Neural progenitor cell (in vitro differentiated cells): ENCODE data around the gene NDUFA7. TPM values are rescaled to one million over a fixed set of nuclear protein-coding genes. Genes with fewer than 3 reads are reported as not detected.
A peak's percentile ranks its signal among the peaks of the same experiment; 100 is the strongest.
"Not testable (repeated sequence)": the region's sequence is repeated elsewhere in the genome, so short reads cannot be mapped to it uniquely, and the experiment has no call there.

ENCODE experiments used
- DNase-seq: peaks from one replicate; pipeline ENCODE4 v3.0.0-alpha.2; 2016; ENCODE audit warnings: low spot score
- H2AFZ ChIP-seq: fragments of 200-600 bp; sonication (generic); replicated peaks from 2 replicates; pipeline ENCODE4 v1.6.1; 2016; ENCODE audit warnings: antibody characterized with exemption
- H3F3A ChIP-seq: fragments of 200-600 bp; sonication (generic); 2 replicates; pipeline ENCODE4 v1.6.1; 2016; ENCODE audit warnings: antibody characterized with exemption, low read depth
- H3K27ac ChIP-seq: fragments of 200-600 bp; sonication (generic); 2 replicates; pipeline ENCODE4 v1.5.1; 2016; ENCODE audit warnings: mild to moderate bottlenecking
- H3K27me3 ChIP-seq: fragments of 200-600 bp; sonication (generic); 2 replicates; pipeline ENCODE4 v1.6.1; 2016; ENCODE audit warnings: mild to moderate bottlenecking, moderate library complexity
- H3K36me3 ChIP-seq: fragments of 200-600 bp; sonication (generic); 2 replicates; pipeline ENCODE4 v1.5.1; 2016
- H3K4me1 ChIP-seq: fragments of 200-600 bp; sonication (generic); 2 replicates; pipeline ENCODE4 v1.6.1; 2016; ENCODE audit warnings: mixed run types
- H3K4me2 ChIP-seq: fragments of 200-600 bp; sonication (generic); 2 replicates; pipeline ENCODE4 v1.6.1; 2016
- H3K4me3 ChIP-seq: fragments of 200-600 bp; sonication (generic); 2 replicates; pipeline ENCODE4 v1.5.1; 2016
- H3K79me2 ChIP-seq: fragments of 200-600 bp; sonication (generic); 2 replicates; pipeline ENCODE4 v1.6.1; 2016; ENCODE audit warnings: low read depth
- H3K9ac ChIP-seq: fragments of 200-600 bp; sonication (generic); 2 replicates; pipeline ENCODE4 v1.6.1; 2016
- H3K9me3 ChIP-seq: fragments of 200-600 bp; sonication (generic); 2 replicates; pipeline ENCODE4 v1.5.1; 2016; ENCODE audit warnings: low read depth
- H4K20me1 ChIP-seq: fragments of 200-600 bp; sonication (generic); 2 replicates; pipeline ENCODE4 v1.6.1; 2016; ENCODE audit warnings: low read depth
- H3K27ac Mint-ChIP-seq: 3 replicates; pipeline ENCODE4 v1.8.0; 2021; ENCODE audit warnings: mixed read lengths
- H3K27me3 Mint-ChIP-seq: 2 replicates; pipeline ENCODE4 v1.8.0; 2022; ENCODE audit warnings: low read depth, mild to moderate bottlenecking, inconsistent platforms, moderate library complexity, mixed read lengths; ENCODE audit not compliant: insufficient read depth
- H3K36me3 Mint-ChIP-seq: 3 replicates; pipeline ENCODE4 v1.8.0; 2021; ENCODE audit warnings: mixed read lengths
- H3K4me1 Mint-ChIP-seq: 3 replicates; pipeline ENCODE4 v1.8.0; 2021; ENCODE audit warnings: mixed read lengths
- H3K4me3 Mint-ChIP-seq: 3 replicates; pipeline ENCODE4 v1.8.0; 2021; ENCODE audit warnings: mild to moderate bottlenecking, moderate library complexity, mixed read lengths
- H3K9me3 Mint-ChIP-seq: 3 replicates; pipeline ENCODE4 v1.8.0; 2020; ENCODE audit warnings: mixed read lengths
- EZH2 ChIP-seq: fragments of 200-600 bp; sonication (generic); IDR thresholded peaks from 2 replicates; pipeline ENCODE4 v1.6.1; 2017; ENCODE audit warnings: antibody characterized with exemption, mild to moderate bottlenecking, moderate library complexity
- EZH2phosphoT487 ChIP-seq: fragments of 200-600 bp; sonication (generic); IDR thresholded peaks from 2 replicates; pipeline ENCODE4 v1.6.1; 2017; ENCODE audit warnings: antibody characterized with exemption
- total RNA-seq: library from RNA; depleted of rRNA; stranded (reverse); fragments of >200 nt; gene quantifications from 2 replicates; pipeline ENCODE4 v1.2.3, GENCODE V29; 2015; ENCODE audit warnings: low replicate concordance
- TF ChIP-seq, protein P1 (sequence below): fragments of 200-600 bp; sonication (generic); IDR thresholded peaks from 2 replicates; pipeline ENCODE4 v1.5.1; 2017; ENCODE audit warnings: antibody characterized with exemption, mild to moderate bottlenecking

Gene NDUFA7
- total RNA-seq, 1 donor from 2014 or later = 21.0 TPM

DNA sequence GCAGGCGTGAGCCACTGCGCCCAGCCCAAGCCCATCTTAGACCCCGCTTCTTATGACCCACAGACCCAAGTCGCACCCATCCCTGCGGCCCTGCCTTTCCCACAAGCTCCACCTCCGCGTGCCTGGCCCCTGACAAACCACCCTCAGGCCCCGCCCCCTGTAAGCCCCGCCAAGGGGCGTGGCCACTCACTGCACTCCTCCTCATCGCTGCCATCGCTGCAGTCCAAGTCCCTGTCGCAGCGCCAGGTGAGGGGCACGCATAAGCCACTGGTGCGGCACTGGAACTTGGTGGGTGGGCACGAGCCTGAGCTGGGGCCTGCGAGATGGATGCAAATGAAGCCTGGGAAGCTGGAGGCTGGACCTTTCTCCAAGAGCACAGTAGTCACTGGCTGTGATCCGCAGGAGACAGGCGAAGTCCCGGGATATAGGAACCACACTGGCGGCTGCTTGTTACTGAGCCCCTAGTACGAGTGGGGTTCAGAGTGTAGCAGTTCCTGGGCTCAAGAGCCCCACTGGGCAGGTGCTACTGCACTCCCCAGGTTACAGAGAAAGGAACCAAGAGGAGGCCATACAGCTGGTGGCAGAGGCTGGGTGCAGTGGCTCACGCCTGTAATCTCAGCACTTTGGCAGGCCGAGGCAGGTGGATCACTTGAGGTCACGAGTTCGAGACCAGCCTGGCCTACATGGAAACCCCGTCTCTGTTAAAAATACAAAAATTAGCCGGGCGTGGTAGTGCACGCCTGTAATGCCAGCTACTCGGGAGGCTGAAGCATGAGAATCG lies 16.1 kb downstream of the NDUFA7 start:
- H3K4me1 ChIP-seq = peaks cover 13% of the 10 kb centered on the region
- no peak overlapping the region for H2AFZ ChIP-seq
- peaks cover 12% of the 10 kb centered on the region for H3K27me3 Mint-ChIP-seq
- H3K4me2 ChIP-seq = peak overlapping the region; percentile 18
- TF ChIP-seq, protein P1, sequence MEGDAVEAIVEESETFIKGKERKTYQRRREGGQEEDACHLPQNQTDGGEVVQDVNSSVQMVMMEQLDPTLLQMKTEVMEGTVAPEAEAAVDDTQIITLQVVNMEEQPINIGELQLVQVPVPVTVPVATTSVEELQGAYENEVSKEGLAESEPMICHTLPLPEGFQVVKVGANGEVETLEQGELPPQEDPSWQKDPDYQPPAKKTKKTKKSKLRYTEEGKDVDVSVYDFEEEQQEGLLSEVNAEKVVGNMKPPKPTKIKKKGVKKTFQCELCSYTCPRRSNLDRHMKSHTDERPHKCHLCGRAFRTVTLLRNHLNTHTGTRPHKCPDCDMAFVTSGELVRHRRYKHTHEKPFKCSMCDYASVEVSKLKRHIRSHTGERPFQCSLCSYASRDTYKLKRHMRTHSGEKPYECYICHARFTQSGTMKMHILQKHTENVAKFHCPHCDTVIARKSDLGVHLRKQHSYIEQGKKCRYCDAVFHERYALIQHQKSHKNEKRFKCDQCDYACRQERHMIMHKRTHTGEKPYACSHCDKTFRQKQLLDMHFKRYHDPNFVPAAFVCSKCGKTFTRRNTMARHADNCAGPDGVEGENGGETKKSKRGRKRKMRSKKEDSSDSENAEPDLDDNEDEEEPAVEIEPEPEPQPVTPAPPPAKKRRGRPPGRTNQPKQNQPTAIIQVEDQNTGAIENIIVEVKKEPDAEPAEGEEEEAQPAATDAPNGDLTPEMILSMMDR = no peak
- no peak for TF ChIP-seq EZH2
- no peak for TF ChIP-seq EZH2phosphoT487
- no peak overlapping the region for H3K4me3 ChIP-seq
- no peaks in the 10 kb centered on the region for H3K9me3 ChIP-seq
- H3K36me3 ChIP-seq = no peaks in the 10 kb centered on the region
- H3K27me3 ChIP-seq = no peaks in the 10 kb centered on the region
- no peak overlapping the region for H3K27ac ChIP-seq
- H3K79me2 ChIP-seq = peaks cover 12% of the 10 kb centered on the region
- H3K9ac ChIP-seq = no peak overlapping the region
- DNase-seq = peak; percentile 86
- H3F3A ChIP-seq = peaks cover 21% of the 10 kb centered on the region
- no peaks in the 10 kb centered on the region for H3K36me3 Mint-ChIP-seq
- no peaks in the 10 kb centered on the region for H3K9me3 Mint-ChIP-seq
- H3K4me3 Mint-ChIP-seq = peak overlapping the region; percentile 33
- H3K27ac Mint-ChIP-seq = no peak overlapping the region
- H4K20me1 ChIP-seq = peaks cover 10% of the 10 kb centered on the region
- H3K4me1 Mint-ChIP-seq = peaks cover 24% of the 10 kb centered on the region

GRCh38 chr19:8302734-8303133 lies 18.4 kb downstream of the NDUFA7 start:
- Histone ChIP-seq H2AFZ (no peak overlapping the region), H3K27ac (no peak overlapping the region), H3F3A (peaks cover 14% of the 10 kb centered on the region), H3K27me3 (no peaks in the 10 kb centered on the region), H3K4me2 (no peak overlapping the region), H3K36me3 (no peaks in the 10 kb centered on the region), H3K9me3 (no peaks in the 10 kb centered on the region), H3K4me1 (peaks cover 9% of the 10 kb centered on the region), H3K79me2 (peaks cover 10% of the 10 kb centered on the region), H3K9ac (no peak overlapping the region), H3K4me3 (no peak overlapping the region), H4K20me1 (peaks cover 10% of the 10 kb centered on the region)
- Mint-ChIP-seq H3K36me3 (no peaks in the 10 kb centered on the region), H3K27me3 (peaks cover 10% of the 10 kb centered on the region), H3K27ac (no peak overlapping the region), H3K4me3 (no peak overlapping the region), H3K9me3 (no peaks in the 10 kb centered on the region), H3K4me1 (peaks cover 16% of the 10 kb centered on the region)
- TF ChIP-seq EZH2 = no peak
- no peak for TF ChIP-seq EZH2phosphoT487
- TF ChIP-seq, protein P1 = no peak
- no peak for DNase-seq

- H3K9me3 ChIP-seq = no peaks in the 10 kb centered on the region
- Mint-ChIP-seq H3K9me3 (no peaks in the 10 kb centered on the region), H3K27ac (no peak overlapping the region), H3K27me3 (peaks cover 8% of the 10 kb centered on the region), H3K4me1 (peaks cover 12% of the 10 kb centered on the region), H3K36me3 (no peaks in the 10 kb centered on the region), H3K4me3 (no peak overlapping the region)
- no peak for TF ChIP-seq EZH2
- TF ChIP-seq, protein P1 = no peak
- TF ChIP-seq EZH2phosphoT487 = no peak
- H4K20me1 ChIP-seq = peaks cover 10% of the 10 kb centered on the region
- no peak overlapping the region for H3K9ac ChIP-seq
- no peak overlapping the region for H3K4me3 ChIP-seq
- H3K27ac ChIP-seq = no peak overlapping the region
- no peak overlapping the region for H2AFZ ChIP-seq
- H3K36me3 ChIP-seq = no peaks in the 10 kb centered on the region
- H3K27me3 ChIP-seq = no peaks in the 10 kb centered on the region
- DNase-seq = no peak
- peaks cover 6% of the 10 kb centered on the region for H3K4me1 ChIP-seq
- H3F3A ChIP-seq = peaks cover 10% of the 10 kb centered on the region
- H3K79me2 ChIP-seq = peaks cover 6% of the 10 kb centered on the region
- H3K4me2 ChIP-seq = no peak overlapping the region
These were observed 18.9 kb downstream of the NDUFA7 start for GRCh38 chr19:8302357-8302691.

DNA sequence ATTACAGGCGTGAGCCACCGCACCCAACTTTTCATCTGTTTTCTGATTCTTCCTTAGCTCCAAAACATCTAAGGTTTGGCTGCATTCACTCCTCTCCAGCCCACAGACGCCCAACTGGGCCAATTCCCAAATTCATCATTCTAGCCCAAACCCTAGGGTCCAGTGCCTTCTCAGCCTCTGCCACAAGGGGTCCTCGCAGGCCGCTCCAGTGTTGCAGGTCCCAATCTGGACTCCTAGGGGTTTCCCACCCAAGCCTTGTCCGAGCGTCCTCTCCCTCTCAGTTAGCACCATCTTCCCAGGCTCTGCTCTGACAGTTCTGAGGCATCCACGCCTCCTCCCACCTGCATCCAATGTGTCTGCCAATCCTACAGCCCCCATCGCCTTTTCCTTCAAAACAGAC lies 29.8 kb downstream of the NDUFA7 start:
- not testable (repeated sequence) for H3K4me3 ChIP-seq, H3K27me3 ChIP-seq, H3K9me3 Mint-ChIP-seq, H3K4me3 Mint-ChIP-seq, H3K27ac Mint-ChIP-seq, H2AFZ ChIP-seq, DNase-seq, H3K27me3 Mint-ChIP-seq, H3K36me3 Mint-ChIP-seq, H3K4me2 ChIP-seq, H4K20me1 ChIP-seq, H3K9ac ChIP-seq, H3K79me2 ChIP-seq, H3F3A ChIP-seq, H3K27ac ChIP-seq, H3K4me1 Mint-ChIP-seq, H3K4me1 ChIP-seq, H3K9me3 ChIP-seq, H3K36me3 ChIP-seq

- H3K79me2 ChIP-seq, H3K27ac Mint-ChIP-seq, H3K36me3 ChIP-seq, H3K4me1 ChIP-seq, H3K9me3 Mint-ChIP-seq, H3K4me3 Mint-ChIP-seq, H3K9ac ChIP-seq, H3K36me3 Mint-ChIP-seq, DNase-seq, H4K20me1 ChIP-seq, H3F3A ChIP-seq, H2AFZ ChIP-seq, H3K9me3 ChIP-seq, H3K4me2 ChIP-seq, H3K4me3 ChIP-seq, H3K27me3 ChIP-seq, H3K27me3 Mint-ChIP-seq, H3K27ac ChIP-seq, H3K4me1 Mint-ChIP-seq: not testable (repeated sequence)
These were observed 44.7 kb downstream of the NDUFA7 start for GRCh38 chr19:8276508-8276907.
